T-helper 22 cell (primary cell): ENCODE data around the gene CHST10.

Source experiments
- DNase-seq: peaks from one replicate; pipeline ENCODE4 v3.0.0-alpha.2; 2020; ENCODE audit warnings: low read depth

The CHST10 gene

DNA sequence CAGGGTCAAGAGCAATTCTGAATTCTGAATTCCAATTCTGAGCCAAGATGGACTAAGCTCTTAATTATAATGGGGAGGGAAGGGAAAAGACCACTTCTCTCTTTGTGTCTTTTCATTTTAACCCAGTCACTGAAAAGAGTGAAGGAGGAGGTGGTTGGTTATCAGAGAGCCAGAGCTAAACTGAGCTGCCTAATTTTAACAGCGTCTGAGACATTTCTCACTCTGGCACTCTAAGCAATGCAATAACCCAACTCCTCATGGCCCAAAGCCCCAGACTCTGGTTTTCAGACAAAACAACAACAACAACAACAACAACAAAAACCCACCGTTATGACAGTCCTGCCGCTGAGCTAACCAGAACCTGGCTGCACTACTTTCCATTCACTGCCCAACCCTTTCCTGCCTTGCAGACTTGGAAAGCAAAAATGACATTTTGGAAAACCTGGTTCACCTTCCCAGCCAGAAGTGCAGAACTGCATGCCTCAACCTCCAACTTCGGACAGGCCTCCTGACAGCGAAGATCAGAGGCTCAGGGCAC lies 1.0 kb downstream of the CHST10 start:
- DNase-seq, result no peak

- no peak for DNase-seq
Observed at GRCh38 chr2:100413571-100413970, 3.9 kb downstream of the CHST10 start.

DNA sequence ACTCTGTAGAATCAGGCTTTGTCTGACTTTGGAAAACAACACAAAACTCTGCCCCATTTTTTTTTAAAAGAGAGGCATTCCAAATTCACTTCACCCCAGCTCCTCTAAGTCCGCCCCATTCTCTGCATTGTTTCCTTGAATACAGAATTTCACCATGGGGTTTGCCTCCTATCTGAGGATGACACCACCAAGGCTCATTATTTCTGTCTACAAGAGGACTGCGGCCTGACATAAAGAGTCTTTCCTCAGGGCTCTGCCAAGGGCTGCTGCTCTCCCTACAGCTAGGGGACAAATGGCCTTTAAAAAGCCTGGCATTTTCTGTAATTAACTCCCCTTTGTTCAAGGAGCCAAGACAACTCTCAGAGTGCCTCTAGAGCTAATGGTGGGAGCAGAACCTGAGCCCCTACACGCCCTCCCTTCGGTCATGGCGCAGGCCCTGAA lies 4.6 kb downstream of the CHST10 start:
- no peak for DNase-seq

DNA sequence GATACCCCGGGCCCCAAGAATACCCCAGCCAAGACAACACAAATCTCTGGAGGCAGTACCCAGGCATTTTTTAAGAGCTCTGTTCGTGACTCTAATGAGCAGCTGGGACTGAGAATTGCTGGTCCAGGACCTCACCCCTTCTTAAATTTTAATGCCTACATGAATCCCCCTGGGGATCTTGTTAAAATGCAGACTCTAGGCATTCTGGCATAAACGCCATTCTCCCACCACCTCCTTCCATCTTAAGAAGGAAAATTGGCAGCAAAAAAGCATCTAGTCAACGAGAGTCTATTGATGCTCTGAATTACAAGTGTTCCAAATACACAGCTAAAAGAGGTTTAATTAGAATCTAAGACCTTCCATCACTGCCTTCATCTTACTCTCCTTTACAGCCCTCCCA lies 5.0 kb downstream of the CHST10 start:
- DNase-seq, result no peak

GRCh38 chr2:100411841-100412292 lies 5.6 kb downstream of the CHST10 start:
- no peak for DNase-seq

DNA sequence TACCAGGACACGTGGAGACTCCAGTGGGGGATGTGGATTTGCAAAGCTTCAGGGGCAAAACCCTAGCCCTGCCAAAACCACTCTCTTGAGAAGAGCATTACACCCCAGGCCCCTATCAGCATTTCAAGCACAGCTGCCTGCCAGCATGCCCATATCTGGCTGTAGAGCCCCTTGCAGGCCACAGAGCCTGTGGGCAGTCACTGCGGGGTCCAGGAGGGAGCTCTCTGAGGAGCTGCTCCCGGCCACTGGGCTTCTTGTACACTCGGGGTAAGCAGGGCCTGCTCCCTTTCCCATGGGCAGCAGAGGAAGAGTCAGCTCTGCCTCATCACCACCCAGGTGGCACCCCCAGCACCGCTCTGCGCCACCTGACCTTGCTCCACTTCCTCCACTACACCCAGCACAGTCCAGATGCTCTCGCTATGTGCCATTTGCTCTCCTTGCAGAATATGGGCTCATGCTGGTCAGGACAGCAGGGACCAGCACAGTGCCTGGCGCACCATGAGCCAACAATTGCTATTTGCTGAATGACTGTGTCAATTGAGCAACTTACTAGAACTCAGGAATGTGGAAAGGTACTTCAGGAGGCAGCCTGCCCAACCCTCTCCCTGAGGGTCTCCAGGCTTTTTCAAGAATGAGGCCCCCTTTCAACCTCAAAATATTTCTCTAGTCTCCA lies 7.4 kb downstream of the CHST10 start:
- no peak for DNase-seq

DNA sequence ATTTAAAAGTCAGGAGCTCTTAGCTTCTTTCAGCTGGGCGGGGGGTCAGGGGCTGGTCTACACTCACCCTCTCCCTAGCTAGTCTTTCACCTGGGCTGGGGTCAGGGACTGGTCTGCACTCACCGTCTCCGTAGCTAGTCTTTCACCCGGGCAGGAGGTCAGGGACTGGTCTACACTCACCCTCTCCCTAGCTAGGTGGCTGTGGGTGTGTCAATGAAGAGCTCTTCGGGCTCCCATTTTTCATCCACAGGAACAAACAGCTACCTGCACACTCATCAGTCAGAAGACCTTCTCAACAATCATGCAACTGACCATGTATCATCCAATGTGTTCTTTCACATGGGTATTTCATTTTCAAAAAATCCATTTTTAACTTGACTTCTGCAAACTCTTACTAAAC lies 8.0 kb downstream of the CHST10 start:
- no peak for DNase-seq

DNA sequence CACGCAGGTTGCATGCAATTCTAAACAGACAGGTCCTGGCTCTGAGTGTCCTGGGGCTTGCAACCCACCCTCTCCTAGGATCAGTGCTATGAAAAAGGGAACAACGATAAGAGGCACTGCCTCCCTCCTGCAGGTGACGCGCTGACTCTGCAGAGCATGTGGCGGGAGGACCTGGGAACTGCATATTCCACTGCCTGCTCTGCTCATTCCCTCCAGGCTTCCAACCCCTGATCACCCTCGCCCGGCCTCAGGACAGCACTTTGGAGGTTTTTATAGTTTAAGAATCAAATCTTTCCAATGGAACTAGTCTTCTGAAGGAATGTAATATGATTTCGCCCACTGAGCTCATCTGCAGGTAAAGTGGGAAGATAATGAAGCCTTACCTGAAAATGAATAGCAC lies 8.5 kb downstream of the CHST10 start:
- no peak for DNase-seq

- no peak for DNase-seq
Observed at GRCh38 chr2:100408104-100408503, 9.4 kb downstream of the CHST10 start.

DNA sequence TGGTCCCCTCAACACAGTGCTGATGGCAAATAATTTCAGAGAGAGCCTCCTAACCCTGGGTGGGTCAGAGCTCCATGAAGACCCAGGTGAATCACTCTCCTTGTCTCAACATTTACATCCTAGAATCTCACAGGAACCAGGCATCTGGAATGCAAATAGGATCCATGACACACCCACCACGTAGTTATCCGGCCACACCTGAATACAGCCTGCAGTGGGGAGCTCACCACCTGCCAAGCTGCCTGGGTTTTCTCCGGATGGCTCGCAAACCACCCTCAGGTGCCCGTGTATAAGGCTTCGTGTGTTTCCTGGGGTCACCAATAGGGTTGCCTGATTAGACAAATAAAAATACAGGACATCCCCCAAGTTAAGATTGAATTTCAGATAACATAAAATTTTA lies 9.9 kb downstream of the CHST10 start:
- no peak for DNase-seq

GRCh38 chr2:100407073-100407472 lies 10.4 kb downstream of the CHST10 start:
- no peak for DNase-seq

DNA sequence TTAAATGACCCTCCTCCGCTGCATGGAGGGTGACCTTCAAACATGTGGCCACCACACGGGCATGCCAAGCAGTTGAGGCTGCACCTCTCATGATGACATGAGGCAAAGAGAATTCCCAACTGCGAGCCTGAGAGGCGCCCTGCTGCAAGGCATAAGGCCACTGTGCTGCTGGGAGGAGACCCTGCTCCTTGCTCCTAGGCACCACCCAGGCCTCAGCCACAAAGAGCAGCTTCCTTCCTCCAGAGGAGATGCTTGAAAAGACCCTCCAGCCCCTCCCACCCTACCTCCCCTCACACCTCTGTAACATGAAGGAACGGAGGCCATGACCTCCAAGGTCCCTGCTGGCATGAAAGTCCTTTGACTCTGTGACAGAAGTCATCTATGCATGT lies 11.4 kb downstream of the CHST10 start:
- no peak for DNase-seq

- no peak for DNase-seq
Observed at GRCh38 chr2:100405403-100406119, 11.9 kb downstream of the CHST10 start.

DNA sequence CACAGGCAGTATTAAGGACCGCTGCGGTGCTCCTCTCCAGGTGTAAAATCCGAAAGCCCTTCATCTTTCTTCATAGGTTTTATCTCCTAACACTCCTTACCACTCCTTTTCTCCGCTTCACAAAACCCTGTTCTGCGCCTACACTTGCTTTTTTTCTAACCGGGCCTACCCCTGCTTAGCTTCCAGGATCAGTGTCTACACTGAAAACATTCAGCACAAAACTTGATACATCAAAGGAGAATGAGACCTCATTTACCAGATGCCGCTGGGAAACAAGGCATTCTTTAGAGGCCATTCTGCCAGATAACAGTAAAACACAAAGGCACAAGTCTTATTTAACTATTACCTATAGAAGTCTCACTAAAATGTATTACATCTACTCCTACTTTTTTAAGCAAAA lies 13.1 kb downstream of the CHST10 start:
- no peak for DNase-seq

DNA sequence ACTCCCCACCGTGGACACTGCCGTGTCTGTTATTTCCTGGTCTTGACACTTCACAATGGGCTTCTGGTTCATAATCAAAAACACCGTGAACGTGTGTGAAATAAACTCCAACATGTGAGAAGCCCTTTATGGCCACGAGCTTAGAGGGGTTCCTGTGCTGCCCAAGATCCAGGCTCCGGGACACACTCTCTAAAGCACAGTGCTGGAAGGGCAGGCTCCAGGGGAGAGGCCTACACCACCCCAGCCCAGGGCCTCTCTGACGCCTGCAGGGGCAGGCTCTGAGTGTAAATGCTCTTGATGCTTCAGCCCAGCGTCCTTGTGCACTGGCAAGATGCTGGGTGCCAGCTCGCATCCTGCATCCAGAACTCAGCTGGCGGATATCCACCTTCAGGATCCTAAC lies 13.7 kb downstream of the CHST10 start:
- no peak for DNase-seq

DNA sequence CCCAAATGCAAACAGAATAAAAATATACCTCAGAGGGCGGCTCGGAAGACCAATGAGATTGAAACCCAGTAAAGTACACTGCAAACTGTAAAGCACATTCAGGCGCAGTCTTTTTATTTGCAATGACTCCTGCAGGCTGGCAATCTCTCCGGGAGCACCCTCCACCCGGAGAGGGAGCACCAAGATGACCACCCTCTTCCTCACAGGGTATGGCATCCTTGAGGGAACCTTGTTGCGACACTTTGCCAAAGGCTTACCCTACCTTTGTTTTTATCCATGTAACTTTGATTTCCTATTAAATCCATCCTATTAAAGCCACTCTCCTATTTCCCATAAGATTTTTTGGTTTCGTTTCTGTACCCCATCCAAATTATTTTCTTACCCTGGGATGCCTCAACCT lies 16.2 kb downstream of the CHST10 start:
- DNase-seq, result no peak

GRCh38 chr2:100399714-100400113 lies 17.8 kb downstream of the CHST10 start:
- no peak for DNase-seq

GRCh38 chr2:100397976-100398375 lies 19.5 kb downstream of the CHST10 start:
- DNase-seq, result no peak

- DNase-seq, result no peak
Observed at GRCh38 chr2:100397118-100397860, 20.2 kb downstream of the CHST10 start.

DNA sequence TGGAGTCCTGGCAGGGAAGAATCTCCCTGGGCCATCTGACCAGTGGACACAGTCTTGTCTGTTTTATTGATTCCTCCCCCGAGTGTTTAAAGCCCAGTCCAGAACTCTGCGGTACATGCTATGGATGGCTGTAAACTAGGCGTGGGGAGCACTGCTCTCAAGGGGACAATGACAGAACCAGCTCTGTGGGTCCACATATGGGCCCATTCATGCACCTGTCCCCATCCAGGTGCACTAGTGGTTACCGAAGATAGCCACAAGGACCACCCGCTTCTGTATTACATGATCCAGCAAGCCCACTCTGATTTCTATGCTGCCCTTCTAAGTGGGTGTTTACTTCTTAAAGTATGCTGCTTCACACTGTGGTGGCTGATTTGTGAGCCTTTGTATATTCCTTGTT lies 21.0 kb downstream of the CHST10 start:
- DNase-seq, result no peak

DNA sequence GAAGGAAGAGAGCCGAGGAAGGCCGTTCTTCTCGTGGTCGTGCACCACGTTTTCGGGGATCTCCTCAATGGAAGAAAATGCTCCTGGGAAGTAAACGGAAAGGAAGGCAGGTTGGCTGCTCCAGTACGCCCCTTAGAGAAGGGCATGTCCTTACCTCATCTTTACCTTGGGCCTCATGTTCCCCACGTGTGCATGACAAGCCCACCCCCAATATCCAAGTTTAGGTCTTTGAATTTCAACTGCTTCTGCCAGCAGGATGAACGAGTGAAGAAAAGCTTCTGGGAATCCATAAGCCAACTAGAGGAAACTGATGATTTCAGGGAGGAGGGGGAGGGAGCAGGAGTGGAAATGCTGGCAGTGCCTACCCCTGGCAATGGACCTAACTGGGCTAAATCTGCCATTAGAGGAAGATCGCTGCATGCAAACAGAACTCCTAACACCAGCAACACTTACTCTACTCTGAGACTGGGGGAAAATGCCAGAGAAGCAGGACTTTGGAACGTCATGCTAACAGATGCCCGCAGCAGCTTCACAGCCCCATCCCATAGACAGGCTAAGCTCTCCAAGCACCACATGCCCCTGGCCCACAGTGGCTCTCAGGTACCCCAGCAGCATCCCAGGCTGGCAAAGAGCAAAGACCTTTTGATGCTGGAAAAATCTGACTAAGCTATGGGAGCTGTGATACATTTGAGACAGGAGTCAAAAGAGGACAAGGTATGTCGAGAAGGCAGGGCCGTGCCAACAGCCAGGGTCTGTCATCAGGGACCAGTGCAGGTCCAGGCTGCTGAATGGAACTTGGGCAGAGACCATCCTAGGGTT lies 21.7 kb downstream of the CHST10 start:
- no peak for DNase-seq

DNA sequence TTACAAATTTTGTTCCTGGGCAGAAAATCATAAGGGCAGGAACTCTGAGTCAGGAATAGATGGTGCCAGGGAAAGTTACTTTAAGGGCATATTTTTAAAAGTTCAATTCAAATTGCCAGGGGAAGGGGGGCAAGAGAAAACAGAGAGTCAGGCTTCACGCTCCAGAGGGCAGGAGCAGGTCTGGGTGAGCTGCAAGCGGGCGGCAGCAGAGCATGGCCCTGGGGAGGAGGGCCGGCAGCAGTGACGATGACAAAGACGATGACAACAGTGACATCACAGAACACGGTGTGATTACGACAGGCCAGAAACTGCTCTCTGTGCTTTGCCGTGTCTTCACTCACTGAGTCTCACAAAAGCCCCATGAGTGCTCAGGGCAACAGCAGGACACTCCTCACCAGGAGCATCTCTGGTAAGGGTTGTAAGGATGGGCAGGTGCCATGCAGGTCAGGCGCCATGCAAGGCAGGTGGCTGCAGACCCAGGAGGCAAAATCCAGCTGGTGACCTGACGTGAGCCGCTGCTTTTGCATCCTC lies 23.3 kb downstream of the CHST10 start:
- DNase-seq, result no peak
